ENCODE data around the gene ATXN7L1.
"Not testable (repeated sequence)": the region's sequence is repeated elsewhere in the genome, so short reads cannot be mapped to it uniquely, and the experiment has no call there.

- TF ChIP-seq CTCF, POLR2A (IDR thresholded peaks at IDR 0.05): not testable (repeated sequence)
Observed at GRCh38 chr7:105710720-105711119, 165.7 kb downstream of the ATXN7L1 start.
